IPS DF 19.7 (cell line): ENCODE data around the gene ZNF652.
"Not testable (repeated sequence)": the region's sequence is repeated elsewhere in the genome, so short reads cannot be mapped to it uniquely, and the experiment has no call there.

Source experiments
- DNase-seq: peaks from one replicate; pipeline ENCODE4 v3.0.0-alpha.2; 2013; ENCODE audit warnings: low read depth, low spot score

The ZNF652 gene

GRCh38 chr17:49386373-49386772 is 24.3 kb upstream of the ZNF652 start:
- no peak for DNase-seq

- no peak for DNase-seq
These were observed 22.9 kb upstream of the ZNF652 start for GRCh38 chr17:49384951-49385350.

- DNase-seq = no peak
These were observed 21.0 kb upstream of the ZNF652 start for GRCh38 chr17:49383060-49383459.

DNA sequence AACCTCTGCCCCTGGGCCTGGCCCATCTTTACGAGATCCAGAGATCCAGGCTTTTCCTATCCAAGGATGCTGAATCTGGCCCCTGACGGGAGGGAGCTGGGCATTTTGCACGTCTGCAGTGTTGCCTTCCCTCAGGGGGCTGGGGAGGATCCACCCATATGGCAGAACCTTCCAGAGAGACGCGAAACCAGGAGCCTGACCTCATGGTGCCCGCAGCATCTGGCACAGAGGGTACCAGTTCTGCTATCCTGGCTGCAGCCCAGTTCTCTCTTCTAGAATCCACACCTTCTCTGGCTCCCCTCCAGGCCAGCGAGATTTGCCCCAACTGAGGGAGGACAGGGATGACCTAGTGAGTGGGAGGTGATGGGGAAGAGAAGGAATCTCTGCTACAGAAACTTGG is 20.5 kb upstream of the ZNF652 start:
- no peak for DNase-seq

GRCh38 chr17:49381793-49382192 is 19.7 kb upstream of the ZNF652 start:
- DNase-seq = no peak

- no peak for DNase-seq
These were observed 19.0 kb upstream of the ZNF652 start for GRCh38 chr17:49381033-49381432.

- DNase-seq = no peak
These were observed 17.9 kb upstream of the ZNF652 start for GRCh38 chr17:49379926-49380325.

DNA sequence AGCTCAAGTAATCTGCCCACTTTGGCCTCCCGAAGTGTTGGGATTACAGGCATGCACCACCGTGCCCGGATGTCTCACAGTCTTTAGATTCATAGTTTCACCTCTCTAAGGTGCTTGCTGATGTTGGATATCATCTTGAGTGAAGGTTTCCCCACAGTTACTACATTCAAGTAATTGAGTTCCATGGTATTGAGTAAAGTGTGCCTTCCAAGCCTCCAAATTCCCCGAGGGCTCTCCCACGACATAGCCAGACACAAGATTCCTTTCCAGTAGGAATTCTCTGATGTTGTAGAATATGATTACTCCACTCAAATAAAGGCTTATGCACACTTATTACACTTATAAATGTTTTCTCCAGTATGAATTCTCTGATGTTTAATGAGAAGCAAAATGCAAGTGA is 16.3 kb upstream of the ZNF652 start:
- no peak for DNase-seq

DNA sequence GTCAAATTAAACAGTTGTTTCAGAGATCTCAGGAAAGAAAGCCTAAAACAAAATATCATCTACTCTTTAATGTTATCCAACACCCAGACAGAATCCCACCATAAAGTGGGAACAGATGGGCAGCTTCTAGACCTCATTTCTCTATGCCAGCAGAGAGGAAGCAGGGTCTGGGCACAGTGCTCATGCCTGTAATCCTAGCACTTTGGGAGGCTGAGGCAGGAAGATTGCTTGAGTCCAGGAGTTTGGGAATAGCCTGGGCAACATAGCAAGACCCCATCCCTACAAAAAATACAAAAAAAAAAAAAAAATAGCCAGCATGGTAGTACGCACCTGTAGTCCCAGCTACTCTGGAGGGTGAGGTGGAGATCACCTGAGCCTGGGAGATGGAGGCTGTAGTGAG is 13.5 kb upstream of the ZNF652 start:
- no peak for DNase-seq

DNA sequence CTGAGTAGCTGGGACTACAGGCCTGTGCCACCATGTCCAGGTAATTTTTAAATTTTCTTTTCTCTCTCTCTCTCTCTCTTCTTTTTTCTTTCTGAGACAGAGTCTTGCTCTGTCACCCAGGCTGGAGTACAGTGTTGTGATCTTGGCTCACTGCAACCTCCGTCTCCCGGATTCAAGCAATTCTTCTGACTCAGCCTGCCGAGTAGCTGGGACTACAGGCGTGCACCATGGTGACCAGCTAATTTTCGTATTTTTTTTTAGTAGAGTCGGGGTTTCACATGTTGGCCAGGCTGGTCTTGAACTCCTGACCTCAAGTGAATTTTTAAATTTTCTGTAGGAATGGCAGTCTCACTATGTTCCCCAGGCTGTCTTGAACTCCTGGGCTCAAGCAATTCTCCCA is 11.1 kb upstream of the ZNF652 start:
- no peak for DNase-seq

DNA sequence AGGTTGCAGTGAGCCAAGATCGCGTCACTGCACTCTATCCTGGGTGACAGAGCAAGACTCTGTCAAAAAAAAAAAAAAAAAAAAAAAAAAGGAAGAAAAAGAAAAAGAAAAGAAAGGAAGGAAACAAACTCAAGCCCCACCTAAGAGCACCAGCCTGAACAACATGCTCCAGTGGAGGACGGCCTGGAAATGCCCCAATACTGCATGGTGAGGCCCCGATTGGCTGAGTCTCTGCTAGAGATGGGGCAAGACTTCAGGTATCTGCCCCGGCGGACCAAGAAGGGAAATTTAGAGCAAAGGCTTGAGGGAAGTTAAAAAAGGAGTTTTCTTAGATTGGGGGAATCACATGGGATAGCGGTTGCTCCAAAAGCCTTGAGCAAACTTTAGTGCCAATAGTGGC is 10.4 kb upstream of the ZNF652 start:
- no peak for DNase-seq

GRCh38 chr17:49370971-49371834 is 9.2 kb upstream of the ZNF652 start:
- peak; percentile 85 for DNase-seq

GRCh38 chr17:49369760-49370159 is 7.7 kb upstream of the ZNF652 start:
- no peak for DNase-seq

DNA sequence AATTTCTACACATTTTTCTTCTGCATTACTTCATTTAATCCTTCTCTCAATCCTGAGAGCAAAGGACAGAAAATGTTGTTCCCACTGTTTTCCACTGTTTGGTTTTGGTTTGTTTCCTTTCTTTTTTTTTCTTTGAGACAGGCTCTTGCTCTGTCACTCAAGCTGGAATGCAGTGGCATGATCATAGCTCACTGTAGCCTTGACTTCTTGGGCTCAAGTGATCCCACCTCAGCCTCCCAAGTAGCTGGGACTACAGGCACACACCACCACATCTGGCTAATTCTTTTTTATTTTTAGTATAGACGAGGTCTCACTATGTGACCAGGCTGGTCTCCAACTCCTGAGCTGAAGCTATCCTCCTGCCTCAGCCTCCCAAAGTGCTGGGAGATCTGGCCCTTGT is 7.0 kb upstream of the ZNF652 start:
- DNase-seq = no peak

GRCh38 chr17:49365667-49366066 is 3.6 kb upstream of the ZNF652 start:
- DNase-seq = no peak

- DNase-seq = not testable (repeated sequence)
These were observed 3.1 kb upstream of the ZNF652 start for GRCh38 chr17:49365126-49365525.

- DNase-seq = no peak
These were observed 2.1 kb upstream of the ZNF652 start for GRCh38 chr17:49364119-49364518.

DNA sequence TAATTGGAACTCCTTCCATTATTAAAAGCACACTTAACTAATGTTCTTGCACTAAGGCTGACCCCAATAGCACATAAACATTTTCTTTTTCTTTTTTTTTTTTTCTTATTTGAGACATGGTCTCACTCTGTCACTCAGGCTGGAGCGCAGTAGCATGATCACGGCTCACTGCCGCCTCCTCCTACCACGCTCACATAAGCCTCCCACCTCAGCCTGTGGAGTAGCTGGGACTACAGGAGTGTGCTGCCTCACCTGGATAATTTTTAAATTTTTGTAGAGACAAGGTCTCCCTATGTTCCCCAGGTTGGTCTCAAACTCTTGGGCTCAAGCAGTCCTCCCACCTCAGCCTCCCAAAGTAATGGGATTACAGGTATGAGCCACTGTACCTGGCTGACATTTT is 1.2 kb upstream of the ZNF652 start:
- DNase-seq = no peak

DNA sequence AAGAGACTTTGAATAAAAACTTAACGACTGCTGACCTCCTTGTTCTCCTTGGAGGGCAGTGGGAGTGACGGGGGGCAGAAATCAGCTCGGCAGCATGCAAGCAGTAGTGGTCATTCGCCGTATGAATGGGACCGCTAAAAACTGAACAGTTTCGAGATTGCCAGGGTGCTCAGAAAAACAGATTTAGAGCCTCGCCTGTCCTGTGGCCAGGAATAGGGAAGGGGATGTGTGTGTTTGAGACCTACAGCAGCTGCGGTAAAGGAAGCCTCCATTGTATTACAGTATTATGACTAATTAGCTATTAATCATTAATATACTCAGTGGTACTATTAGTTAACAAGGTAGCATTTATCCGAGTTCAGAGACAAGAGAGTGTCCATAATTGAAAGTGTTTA is 670 bp upstream of the ZNF652 start:
- DNase-seq = no peak

DNA sequence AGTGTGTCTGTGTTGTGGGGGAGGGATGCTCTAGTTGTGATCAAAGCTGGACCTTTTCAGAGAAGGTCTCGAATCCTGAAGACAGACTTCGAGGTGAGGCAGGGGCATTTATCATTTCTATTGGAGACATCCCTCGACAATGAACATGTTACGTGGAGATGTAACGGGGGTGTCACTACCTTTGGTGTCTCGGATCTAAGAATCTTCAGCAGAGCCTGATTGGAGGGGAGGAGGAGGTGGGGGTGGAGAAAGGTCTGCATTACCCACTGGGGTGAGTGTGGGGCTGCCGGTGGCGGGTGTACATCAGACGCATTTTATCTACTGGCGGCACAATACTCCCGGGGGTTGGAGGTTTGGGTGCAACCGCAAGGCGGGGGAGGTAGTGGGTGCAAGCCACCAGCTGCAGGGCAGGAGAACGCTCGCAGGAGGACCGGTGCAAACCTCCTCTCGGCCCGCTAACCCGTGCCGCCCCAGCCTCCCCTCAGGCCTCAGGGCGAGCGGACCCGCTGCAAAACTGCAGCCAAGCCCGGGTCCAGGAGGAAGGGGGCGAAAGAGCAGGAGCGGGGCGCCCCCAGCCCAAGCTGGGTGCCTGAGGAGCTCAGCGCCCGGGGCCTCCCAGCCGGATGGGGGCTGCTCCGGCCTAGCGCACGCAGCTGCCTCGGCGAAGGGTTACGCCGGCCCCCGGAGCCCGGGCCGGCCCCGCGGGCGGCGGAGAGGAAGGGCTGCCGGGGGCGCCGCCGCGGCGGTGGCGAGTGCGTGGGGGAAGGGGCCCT is 735 bp downstream of the ZNF652 start:
- DNase-seq = no peak

DNA sequence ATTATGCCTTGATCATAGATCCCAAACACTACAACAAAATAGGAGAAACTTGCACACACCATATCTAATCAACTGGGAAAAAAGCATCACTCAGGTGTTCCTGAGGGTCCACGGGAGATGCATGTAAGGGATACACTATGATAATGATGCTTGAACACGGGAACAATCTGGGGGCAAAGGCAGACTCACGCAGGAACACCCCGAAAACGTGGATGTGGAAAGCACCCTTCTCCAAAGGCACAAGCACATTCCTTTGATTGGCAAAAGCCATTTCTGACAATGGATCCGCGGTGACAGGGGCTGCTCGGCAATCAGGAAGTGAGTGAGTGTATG is 1.3 kb downstream of the ZNF652 start:
- no peak for DNase-seq

DNA sequence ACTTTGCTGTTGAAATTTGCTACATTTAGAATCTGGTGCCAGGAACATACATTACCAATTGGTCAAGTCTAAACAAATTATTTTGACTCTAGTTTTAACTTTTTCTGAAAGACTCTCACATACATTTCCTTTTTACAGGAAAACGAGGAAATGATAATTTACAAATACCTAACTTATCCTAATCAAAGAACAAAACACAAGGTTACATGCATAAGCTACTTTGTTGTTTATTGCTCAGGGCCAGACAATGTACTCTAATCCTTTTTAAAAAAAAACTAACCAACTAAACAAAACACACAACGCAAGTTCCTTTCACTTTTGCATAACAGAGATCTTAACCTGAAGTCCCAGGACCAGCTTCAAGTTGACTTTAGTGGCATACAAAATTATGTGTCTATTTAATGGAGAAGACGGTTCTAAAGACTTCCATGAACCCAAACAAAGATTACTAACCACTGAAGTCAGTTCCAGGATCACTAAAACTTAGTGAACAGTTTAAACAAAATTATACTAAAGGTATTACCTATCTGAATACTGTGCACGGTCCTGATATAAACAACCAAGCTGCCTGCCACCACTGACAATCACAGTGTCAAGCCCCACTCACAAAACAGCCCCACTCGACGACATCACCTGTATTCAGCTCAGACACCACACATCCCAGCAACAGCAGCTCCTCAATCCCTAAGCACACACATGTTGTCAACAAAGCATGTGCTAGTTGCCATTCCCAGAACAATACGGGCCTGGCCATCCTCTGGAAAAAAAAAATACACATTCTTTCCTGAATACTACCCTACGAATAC is 1.9 kb downstream of the ZNF652 start:
- DNase-seq = no peak
